ENCODE data around the gene PLTP. TPM values are rescaled to one million over a fixed set of nuclear protein-coding genes. Genes with fewer than 3 reads are reported as not detected.

The PLTP gene
- total and polyA plus RNA-seq, 2 of the 13 experiments (the other 11 are each of a cell fraction or from before 2014, with no cell fraction given): 16.9 to 28.6 TPM

GRCh38 chr20:45933266-45934045, 21.5 kb upstream of the PLTP start (continued):
- TF ChIP-seq ZBTB34 (CRISPR knock-in tag; IDR thresholded peaks at IDR 0.05) (0 out of 2 replicates have a peak, but pooled peaks have one; percentile 21), ZSCAN9 (CRISPR knock-in tag; IDR thresholded peaks at IDR 0.05; ENCODE audit: borderline replicate concordance) (no peak; the same call in 1 of the 2 replicates), ZC3H13 (CRISPR knock-in tag; IDR thresholded peaks at IDR 0.05) (peak; percentile 97), MBNL3 (CRISPR knock-in tag; conservative IDR thresholded peaks at IDR 0.05) (no peak), ZBTB4 (CRISPR knock-in tag; IDR thresholded peaks at IDR 0.05; ENCODE audit: borderline replicate concordance) (peak; percentile 65; the same call in 1 of the 2 replicates), TEF (CRISPR knock-in tag; IDR thresholded peaks at IDR 0.05) (no peak), TFE3 (CRISPR knock-in tag; IDR thresholded peaks at IDR 0.05) (no peak), CREB1 (IDR thresholded peaks at IDR 0.05) (no peak), CREB1 (CRISPR knock-in tag; IDR thresholded peaks at IDR 0.05) (0 out of 2 replicates have a peak, but pooled peaks have one; percentile 43), IRX3 (CRISPR knock-in tag; IDR thresholded peaks at IDR 0.05; ENCODE audit: borderline replicate concordance, low read depth) (0 out of 2 replicates have a peak, but pooled peaks have one; percentile 0), NCOA5 (CRISPR knock-in tag; IDR thresholded peaks at IDR 0.05) (no peak), NFKB2 (CRISPR knock-in tag; IDR thresholded peaks at IDR 0.05; ENCODE audit: borderline replicate concordance) (peak; percentile 50; the same call in 1 of the 2 replicates), CBX2 (IDR thresholded peaks at IDR 0.05; ENCODE audit: low read depth, low read length) (no peak), CBX2 (CRISPR knock-in tag; IDR thresholded peaks at IDR 0.05; ENCODE audit: low read depth) (no peak), ESRRA (CRISPR knock-in tag; IDR thresholded peaks at IDR 0.05; ENCODE audit: low read depth) (no peak; the same call in 1 of the 2 replicates)
- TF ChIP-seq, protein P1, sequence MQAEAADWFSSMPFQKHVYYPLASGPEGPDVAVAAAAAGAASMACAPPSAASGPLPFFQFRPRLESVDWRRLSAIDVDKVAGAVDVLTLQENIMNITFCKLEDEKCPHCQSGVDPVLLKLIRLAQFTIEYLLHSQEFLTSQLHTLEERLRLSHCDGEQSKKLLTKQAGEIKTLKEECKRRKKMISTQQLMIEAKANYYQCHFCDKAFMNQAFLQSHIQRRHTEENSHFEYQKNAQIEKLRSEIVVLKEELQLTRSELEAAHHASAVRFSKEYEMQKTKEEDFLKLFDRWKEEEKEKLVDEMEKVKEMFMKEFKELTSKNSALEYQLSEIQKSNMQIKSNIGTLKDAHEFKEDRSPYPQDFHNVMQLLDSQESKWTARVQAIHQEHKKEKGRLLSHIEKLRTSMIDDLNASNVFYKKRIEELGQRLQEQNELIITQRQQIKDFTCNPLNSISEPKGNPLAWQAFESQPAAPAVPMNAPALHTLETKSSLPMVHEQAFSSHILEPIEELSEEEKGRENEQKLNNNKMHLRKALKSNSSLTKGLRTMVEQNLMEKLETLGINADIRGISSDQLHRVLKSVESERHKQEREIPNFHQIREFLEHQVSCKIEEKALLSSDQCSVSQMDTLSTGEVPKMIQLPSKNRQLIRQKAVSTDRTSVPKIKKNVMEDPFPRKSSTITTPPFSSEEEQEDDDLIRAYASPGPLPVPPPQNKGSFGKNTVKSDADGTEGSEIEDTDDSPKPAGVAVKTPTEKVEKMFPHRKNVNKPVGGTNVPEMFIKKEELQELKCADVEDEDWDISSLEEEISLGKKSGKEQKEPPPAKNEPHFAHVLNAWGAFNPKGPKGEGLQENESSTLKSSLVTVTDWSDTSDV (CRISPR knock-in tag; IDR thresholded peaks at IDR 0.05): no peak
- TF ChIP-seq, protein P2, sequence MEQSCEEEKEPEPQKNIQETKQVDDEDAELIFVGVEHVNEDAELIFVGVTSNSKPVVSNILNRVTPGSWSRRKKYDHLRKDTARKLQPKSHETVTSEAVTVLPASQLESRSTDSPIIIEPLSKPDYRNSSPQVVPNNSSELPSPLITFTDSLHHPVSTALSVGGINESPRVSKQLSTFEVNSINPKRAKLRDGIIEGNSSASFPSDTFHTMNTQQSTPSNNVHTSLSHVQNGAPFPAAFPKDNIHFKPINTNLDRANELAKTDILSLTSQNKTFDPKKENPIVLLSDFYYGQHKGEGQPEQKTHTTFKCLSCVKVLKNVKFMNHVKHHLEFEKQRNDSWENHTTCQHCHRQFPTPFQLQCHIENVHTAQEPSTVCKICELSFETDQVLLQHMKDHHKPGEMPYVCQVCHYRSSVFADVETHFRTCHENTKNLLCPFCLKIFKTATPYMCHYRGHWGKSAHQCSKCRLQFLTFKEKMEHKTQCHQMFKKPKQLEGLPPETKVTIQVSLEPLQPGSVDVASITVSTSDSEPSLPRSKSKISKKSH (CRISPR knock-in tag; IDR thresholded peaks at IDR 0.05; ENCODE audit: borderline replicate concordance): no peak

All from HepG2 (cell line).